HG03066 (cell line): ENCODE results near the gene C14orf132.

Experiments
- ATAC-seq: cut with Tn5 transposase; IDR thresholded peaks from one replicate; pipeline ENCODE4 v1.9.1; 2021; ENCODE audit warnings: low read depth; ENCODE audit not compliant: unreplicated experiment

The C14orf132 gene

DNA sequence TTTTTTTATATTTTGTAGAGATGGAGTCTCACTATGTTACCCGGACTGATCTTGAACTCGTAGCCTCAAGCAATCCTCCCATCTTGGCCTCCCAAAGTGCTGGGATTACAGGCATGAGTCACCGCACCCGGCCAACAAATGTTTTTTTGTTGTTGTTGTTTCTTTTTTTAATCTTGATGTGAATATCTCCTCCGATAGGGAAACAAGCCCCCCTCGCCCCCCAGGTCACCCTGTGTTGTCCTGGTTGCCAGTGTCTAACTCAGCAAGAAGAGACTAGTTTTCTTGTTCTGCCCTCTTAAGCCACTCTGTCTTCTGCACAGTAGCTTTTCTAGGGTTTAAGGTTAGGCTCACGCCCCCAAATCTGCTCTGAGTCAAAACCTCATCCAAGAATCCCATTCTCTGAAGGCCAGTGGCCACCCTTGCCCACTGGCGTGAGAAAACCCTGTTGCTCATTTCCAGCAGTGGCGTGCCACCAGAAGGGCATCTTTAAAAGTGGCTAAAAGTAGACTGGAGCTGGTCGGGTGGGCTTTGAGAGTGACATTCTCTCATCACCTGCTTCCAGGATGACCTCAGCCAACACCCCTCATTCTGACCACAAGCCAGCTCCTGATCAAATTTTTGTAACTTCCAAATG lies 42.7 kb downstream of the C14orf132 start:
- ATAC-seq = no peak

DNA sequence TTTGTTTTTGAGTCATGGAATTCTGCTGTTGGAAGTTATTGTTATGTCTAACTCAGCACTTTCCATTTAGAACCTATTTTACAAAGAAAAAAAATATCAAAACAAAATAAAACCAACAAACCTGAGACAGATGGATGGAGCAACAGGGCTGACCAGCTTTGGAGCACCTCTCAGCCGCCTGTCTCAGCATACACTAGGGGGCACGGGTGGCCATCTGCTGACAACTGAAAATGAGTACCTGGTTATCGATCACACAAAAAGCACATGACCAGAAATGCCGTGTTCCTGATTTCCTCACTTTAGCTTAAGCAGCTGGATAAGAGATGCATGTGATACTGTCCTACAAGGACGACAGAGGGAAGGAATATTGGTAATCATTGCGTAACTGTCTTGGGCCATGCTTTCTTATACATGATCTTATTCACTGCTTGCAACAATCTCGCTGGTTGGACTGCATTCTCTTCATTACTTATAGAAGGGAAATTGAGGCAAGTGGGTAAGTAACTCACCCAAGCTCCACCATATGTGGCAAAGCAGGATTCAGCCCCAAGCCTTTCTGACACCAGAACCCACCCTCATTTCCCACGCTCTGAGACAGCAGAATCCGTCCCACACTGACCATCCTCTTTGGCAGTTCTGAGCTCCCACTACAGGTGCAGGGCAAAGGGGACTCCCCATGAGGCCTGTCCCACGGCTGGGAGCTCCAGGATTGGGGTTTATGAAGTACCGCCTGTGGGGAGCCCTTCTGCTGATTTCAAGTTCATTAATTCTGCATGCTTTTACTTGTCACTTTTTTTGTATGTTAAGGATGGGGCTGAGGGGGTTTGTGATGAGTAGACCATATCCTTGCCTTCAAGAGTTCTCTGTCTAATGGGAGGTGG lies 43.5 kb downstream of the C14orf132 start:
- no peak for ATAC-seq

DNA sequence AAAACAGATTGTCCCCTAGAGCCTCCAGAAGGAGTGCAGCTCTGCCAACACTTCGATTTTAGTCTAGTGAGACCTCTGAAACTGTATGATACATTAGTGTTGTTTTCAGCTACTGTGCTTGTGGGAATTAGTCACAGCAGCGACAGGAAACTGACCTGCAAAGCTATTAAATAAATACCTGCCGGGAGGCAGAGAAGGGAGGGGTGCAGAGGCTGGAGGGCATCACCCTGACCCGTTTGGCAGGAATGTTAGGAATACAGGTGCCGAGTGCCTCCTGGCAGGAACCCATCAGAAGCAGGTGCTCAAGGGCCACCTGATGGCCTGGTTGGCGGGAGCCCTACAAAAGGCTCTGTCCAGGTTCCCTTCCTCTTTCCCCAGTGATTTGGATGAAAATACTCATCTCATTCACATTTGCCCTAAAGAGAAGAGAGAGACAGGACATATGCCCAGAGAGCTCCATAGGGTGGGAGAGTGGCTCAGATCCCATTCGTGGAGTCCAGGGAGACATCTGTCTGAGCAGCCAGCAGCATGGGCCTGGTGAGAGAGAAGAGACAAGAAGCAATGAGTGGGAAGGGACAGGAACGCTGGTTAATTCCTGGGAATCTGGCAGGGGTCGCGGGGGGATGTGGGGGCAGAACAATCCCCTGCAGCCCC lies 44.6 kb downstream of the C14orf132 start:
- ATAC-seq = no peak

DNA sequence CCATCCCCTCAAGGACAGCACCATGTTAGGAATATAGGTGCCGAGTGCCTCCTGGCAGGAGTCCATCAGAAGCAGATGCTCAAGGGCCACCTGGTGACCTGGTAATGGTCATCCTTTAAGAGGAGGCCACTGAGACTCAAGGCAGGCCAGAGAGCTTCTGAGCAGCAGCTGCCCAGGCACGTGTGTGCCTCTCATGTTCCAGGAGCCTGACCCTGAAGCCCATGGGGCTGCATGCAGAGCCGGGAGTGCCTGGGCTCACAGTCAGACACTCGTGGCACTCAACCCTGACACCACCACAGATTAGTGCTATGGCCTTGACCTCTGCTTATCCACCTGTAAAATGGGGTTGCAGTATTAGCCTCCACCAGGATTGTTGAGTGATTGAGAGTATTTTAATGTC lies 45.6 kb downstream of the C14orf132 start:
- no peak for ATAC-seq

DNA sequence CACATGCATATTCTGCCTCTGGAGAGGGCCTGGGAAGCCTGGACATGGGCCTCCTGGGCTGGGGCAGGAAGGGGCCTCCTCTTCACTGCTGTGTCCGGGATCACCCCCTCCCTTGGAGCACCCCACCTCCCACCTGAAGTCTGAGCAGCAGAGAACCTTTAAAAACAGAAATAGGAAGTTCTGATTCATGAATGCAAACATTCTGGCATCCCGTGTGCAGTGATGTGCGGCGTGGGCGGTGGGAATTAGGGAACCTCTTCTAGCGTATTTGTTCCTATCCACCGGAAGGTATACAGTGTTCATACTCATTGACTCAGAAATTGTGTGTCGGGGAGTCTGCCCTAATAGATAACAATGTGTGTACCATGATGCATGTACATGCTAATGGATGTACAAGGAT lies 46.2 kb downstream of the C14orf132 start:
- ATAC-seq = no peak

DNA sequence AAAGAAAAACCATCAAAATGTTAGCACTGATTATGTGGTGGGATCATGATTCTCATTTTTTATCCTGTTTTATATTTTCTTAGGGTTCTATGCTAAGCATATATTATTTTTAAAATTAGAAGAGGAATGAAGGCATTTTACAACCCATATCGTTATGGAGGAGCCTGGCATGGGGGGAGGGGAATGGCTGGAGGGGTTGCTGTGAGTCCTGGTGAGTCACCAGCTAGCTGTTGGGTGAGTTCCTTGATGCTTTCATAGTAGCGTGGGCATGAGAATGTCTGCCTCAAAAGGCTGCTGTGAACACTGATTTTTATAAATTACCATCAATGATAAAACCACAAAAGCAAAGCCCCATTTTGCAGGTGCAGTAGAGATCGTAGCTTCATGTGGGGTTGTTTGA lies 46.9 kb downstream of the C14orf132 start:
- no peak for ATAC-seq

DNA sequence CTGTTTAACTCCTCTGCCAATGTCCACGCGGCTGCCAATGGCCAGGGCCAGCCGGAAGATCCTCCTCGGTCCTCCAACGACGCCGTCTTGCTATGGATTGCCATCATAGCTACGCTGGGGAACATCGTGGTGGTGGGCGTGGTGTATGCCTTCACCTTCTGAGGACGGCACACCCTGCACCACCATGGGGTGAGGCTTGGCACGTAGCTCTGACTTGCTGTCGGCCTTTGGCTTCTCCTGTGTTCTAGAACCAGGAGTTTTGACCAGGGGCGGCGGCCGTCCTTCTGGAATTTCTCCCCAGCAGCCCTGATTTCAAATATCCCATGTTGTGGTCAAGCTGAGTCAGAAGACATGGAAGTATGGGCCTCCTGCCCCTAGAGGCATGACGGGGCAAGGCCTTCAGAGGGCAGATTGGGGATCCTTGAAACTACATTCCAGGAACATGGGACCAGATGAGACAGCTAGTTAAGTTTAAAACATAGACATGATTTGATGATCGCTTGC lies 47.5 kb downstream of the C14orf132 start:
- no peak for ATAC-seq

DNA sequence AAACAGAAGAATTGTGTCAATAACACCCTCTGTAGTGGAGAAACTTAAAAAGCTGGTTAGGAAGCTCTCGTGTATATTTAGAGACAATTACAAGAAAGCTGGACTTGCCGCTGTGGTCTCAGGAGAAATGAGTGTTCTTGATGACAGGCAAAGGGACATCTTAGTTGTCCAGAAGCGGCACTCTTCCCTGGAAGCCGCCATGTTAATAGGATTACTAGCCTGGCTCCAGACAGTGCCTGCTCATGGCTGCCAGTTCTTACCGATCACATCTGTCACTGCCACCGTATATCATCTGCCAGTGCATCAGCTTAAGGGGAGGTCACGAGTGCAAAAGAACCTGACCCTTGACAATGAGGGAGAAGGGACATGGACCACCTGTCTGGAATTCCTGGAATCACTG lies 48.9 kb downstream of the C14orf132 start:
- ATAC-seq = no peak

DNA sequence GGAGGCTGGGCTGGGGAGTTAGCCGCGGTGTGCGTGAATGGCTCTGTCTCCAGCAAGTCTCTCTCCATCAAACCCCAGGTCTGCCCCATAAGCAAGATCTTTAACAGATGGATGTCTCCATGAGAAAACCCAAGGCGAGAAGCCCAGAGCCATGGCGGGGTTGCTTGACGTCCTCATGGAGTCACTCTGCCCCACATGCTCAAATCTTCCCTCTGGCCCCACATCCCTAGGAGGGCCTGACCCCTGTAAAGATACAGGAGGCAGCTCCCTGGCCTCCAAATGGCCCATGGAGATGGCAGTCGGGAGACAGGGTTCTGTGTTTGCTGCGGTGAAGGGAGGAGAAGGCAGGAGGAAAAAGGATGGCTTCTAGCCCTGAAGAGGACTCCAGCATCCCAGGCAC lies 49.3 kb downstream of the C14orf132 start:
- no peak for ATAC-seq

DNA sequence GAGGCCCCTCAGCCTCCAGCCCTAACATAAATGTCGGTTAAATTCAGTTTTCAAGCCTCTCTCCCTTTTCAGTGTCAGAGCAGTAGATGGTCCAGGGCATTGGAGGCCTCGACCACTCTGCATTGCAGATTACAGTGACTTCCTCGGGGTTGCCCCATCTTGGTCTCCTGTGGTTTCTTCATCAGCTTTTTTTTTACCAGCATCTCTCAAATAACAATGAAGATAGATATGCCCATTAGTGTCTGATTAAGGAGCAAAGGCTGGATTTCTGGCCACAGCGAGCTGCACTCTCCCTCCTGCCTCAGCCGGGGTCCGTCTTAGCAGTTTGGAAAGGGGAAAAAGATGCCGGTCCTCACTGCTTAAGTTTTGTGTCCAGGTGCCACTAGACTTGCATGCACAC lies 49.7 kb downstream of the C14orf132 start:
- no peak for ATAC-seq

DNA sequence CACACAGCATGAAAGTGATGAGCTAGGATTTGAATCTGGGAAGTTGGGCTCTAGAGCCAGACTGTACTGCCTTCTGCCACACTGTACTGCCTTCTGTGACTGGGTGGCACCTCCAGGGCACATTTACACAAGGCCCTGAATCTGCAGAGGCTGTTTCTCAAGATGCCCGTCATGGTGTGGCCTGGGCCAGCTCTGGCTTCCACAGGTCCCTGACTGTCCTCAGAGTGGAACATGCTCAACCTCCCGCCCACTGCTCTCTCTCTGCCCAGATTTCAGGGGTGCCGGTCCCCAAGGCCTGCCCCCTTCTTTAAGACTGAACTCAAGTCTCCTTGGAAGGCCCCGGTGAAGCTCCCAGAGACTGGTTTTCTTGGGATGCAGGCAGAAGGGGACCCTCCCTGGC lies 50.2 kb downstream of the C14orf132 start:
- ATAC-seq = no peak

DNA sequence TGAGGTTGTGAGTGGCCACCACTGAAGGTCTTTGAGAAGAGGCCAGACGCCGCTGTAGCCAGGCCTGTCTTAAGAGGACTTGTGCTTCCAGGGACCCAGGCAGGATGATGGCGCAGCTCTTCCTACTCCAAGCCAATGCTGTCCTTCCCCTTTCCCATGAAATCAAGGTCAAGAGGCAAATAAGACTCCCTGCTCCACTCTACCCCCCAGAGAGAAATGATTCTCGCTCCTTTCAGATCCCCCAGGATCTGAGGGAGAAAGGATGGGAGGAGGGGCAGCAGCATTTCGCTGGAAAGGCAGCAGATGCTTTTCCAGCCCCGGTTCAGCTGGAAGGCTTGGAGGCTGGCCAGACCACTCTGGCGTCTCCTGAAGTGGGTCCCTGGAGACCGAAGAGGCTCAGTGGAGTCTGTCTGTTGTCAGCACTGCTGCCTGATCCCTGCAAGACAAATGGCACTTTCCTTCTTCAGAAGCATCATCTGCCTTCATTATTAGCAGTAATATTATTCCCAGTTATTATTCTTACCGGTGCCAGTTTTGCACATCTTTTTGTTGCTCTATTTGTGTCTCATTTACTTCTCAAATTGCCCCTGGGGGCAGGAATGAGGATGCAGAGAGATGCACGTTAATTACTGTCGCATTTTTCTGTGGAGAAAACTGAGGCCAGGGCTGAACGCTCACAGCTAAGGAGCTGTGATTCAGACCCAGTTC lies 51.4 kb downstream of the C14orf132 start:
- ATAC-seq = no peak

DNA sequence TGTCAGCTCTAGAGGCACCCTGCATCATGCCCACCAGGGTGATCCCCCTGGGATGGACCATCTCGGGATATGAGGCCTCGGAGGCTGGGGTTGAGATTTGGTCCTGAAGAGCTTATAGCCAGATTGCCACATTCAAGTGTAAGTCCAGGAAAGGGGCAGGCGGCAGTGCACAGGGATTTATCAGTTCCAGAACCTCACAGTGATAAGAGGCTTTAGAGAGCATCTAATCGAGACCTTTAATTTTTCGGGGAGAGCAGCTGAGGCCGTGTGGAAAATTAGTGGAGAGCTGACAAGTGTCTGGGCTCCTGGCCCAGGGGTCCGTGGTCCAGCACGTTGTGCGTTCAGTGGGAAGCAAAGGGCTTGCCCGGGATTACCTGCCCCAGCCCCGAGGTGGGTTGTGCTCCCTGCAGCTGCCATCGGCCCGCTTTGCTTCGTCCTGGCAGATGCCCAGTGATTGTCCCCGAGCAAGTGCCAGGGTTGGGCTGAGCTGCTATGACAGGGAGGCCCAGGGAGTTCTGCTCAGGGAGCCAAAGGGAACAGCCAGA lies 52.1 kb downstream of the C14orf132 start:
- ATAC-seq = no peak

DNA sequence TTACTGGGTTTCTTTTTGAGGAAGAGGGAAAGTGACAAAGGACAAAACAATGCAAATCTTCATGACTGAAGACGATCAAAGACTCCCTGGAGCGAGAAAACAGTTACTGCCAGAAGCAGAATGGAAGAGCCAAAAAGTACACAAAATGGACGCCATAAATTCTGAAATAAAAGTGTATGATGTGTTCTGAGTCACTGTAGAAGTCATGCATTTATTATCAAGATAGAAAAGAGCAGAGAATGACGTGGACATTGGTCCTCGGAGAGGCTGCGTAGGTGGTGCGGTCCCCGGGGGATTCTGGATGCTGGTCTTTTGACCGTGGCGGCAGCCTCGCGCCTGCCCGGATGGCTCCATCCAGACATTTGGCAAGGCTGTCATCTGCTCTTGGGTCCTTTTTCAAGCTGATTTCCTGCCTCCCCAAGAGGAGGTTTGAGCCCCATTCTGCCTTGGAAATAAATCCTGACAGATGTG lies 52.8 kb downstream of the C14orf132 start:
- ATAC-seq = no peak

DNA sequence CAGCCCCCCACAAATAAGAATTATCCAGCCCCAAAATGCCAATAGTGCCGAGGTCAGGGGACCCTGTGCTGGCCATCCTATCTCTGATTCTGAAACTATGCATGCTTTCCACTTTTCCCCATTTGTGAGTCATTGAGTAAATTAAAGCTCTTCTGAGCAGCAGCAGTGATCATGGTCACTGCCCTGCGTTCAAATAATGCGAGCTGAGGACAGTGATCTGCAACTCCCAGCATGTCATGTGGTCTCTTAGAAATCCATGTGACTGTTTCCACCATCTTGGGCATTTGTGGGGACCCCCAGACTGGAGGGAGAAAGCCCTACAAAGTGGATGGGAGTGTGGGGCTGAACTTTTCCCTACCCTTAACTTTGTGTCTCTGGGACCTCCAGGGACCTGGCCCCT lies 53.8 kb downstream of the C14orf132 start:
- no peak for ATAC-seq

DNA sequence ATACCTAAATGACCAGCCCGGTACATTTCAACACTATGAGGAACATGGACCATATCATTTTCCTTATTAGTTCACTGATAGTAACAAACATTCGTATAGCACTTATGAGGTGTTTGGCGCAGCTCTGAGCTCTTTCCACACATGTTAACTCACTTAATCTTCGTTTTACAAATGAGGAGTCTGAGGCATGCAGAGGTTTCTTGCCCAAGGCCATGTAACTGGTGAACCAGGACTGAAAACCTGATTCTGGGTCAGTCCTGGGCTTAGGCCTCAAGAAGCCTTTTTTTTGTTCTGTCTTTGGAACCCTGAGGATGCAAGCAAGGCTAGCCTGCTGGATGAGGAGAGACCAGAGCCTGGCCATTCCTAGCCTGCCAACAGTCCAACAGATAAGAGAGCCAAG lies 55.0 kb downstream of the C14orf132 start:
- ATAC-seq = no peak

DNA sequence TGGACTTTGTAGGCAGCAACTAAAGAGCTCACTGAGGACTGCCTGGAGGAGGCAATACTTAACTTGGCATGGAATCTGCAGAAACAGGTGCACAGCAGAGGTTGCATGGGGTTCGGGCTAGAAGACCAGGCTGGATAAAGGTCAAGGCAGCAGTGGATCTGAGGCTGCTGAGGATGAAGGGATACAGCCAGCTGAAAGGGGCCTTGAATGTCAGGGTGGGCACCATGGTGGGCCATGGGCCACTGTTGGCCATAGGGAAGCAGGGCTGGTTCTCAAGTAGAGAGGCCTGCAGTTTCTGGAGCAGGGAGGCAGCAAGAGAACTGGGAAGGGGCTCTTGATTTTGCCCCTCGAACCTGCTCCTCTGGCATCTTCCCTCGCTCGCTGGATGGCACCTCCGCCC lies 55.5 kb downstream of the C14orf132 start:
- no peak for ATAC-seq

DNA sequence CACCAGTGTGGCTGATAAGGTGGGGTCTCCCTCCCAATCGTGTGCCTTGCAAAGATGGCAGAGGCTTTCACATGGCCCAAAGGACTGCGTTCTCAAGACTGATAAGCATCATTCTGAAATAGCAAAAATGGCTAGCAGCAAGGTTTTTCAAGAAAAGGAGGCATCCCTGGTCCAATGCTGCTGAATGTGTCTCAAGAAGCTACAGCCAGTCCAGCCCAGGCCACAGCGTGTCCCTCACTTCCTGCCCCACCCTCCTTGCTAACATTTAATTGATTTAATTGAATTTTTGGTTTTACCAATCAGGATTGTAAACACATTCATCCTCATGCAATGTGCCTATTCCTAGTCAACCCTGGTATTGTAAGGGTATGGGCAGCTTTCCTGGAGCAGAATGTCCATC lies 55.9 kb downstream of the C14orf132 start:
- ATAC-seq = no peak

DNA sequence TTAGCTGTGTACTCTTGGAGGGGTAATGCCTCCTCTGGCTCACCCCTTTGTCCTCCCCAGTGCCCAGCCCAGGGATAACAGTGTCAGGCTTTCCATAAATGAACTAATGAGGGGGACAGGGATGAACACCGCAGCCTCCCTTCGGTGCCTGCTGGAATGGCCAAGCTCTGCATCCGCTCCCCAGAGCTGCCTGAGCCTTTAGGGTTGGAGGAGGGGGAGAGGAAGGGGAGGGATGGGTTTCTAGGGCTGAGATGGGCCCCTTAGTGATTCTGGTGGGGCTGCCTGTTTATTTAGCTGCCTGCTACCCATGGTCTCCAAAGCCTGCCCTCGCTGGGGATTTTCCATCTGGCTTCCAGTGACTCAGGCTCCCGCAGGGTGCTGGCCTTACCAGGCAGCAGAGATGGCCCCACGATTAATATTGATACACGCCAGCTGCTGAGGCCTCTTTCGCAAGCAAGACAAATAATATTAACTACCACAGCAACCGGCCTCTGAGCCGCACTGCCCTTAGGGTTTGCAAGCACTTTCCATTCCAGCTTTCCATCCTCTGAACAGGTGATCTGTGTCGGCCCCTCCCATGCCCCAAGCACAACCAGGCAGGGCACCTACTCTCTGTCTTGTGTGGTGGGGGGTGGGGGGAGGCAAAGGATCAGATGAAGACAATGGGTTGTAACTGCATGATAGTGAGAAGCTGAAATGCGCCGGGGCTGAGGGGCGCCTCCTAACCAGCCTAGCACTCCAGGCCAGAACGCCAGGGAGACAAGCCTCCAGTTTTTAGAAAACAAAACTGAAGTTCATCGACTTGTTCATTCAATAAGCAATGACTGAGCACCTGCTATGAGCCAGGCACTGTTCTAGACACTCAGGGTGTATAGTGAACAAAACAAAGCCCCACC lies 56.7 kb downstream of the C14orf132 start:
- no peak for ATAC-seq
